SK-N-SH (cell line): Measurements from ENCODE around the gene GCNT2. TPM values are rescaled to one million over a fixed set of nuclear protein-coding genes. Genes with fewer than 3 reads are reported as not detected.

Experiments
- CTCF ChIA-PET: fragments of 300-600, 350-600 bp; formaldehyde crosslinking; extraction: SDS; loops from one replicate; lab custom pipeline; 2021; lab: Yijun Ruan, JAX
- POLR2A ChIA-PET: fragments of 350-600 bp; sonication (Branson Sonifier 250); formaldehyde crosslinking; extraction: SDS; loops from one replicate; lab custom pipeline; 2020; ENCODE audit warnings: antibody characterized with exemption, inconsistent platforms; lab: Yijun Ruan, JAX
- DNase-seq: peaks from one replicate; pipeline ENCODE4 v3.0.0; 2012
- H2AFZ ChIP-seq: fragments of 200-600 bp; sonication (generic); 2 replicates; pipeline ENCODE4 v1.8.1; 2016; ENCODE audit warnings: antibody characterized with exemption, mild to moderate bottlenecking, low read depth
- H3F3A ChIP-seq: fragments of 200-600 bp; sonication (generic); replicated peaks from 2 replicates; pipeline ENCODE3; 2016; ENCODE audit warnings: antibody characterized with exemption, mild to moderate bottlenecking; ENCODE audit not compliant: insufficient read depth
- H3K27ac ChIP-seq, 2 experiments: fragments of 200-500 bp in 1 of 2; fragments of 200-600 bp in 1 of 2; sonication (Bioruptor generic) in 1 of 2; sonication (generic), shearing (Covaris generic) in 1 of 2; 2 replicates each; pipeline versions ENCODE4 v1.5.1 to v1.6.1; 2014 to 2016; ENCODE audit warnings: low read depth in 2 of 2, inconsistent platforms in 1 of 2, low read length in 1 of 2, mild to moderate bottlenecking in 1 of 2, mixed read lengths in 1 of 2
- H3K27me3 ChIP-seq: fragments of 200-600 bp; sonication (generic), shearing (Covaris generic); 2 replicates; pipeline ENCODE4 v1.6.1; 2016; ENCODE audit warnings: mixed run types; ENCODE audit not compliant: insufficient read depth
- H3K36me3 ChIP-seq, 2 experiments: fragments of 200-500 bp in 1 of 2; fragments of 200-600 bp in 1 of 2; sonication (Bioruptor generic) in 1 of 2; sonication (generic) in 1 of 2; replicated peaks in 1 of 2; 2 replicates each; pipeline versions ENCODE3 to v1.5.1; 2014 to 2016; ENCODE audit warnings: low read length in 1 of 2, mild to moderate bottlenecking in 1 of 2; ENCODE audit not compliant: insufficient read depth in 2 of 2, control insufficient read depth in 1 of 2
- H3K4me1 ChIP-seq, 2 experiments: fragments of 200-500 bp in 1 of 2; fragments of 200-600 bp in 1 of 2; sonication (Bioruptor generic) in 1 of 2; sonication (generic), shearing (Covaris generic) in 1 of 2; 2 replicates each; pipeline versions ENCODE4 v1.5.1 to v1.6.1; 2014 to 2016; ENCODE audit warnings: low read depth in 1 of 2, low read length in 1 of 2, mixed run types in 1 of 2; ENCODE audit not compliant: insufficient read depth in 2 of 2, control insufficient read depth in 1 of 2
- H3K4me2 ChIP-seq: fragments of 200-600 bp; sonication (generic), shearing (Covaris generic); 2 replicates; pipeline ENCODE4 v1.6.1; 2017; ENCODE audit warnings: mixed run types
- H3K4me3 ChIP-seq, 2 experiments: fragments of 200-500 bp in 1 of 2; fragments of 200-600 bp in 1 of 2; sonication (Bioruptor generic) in 1 of 2; sonication (generic), shearing (Covaris generic) in 1 of 2; 2 replicates each; pipeline versions ENCODE4 v1.5.1 to v1.8.1; 2014 to 2016; ENCODE audit warnings: low read depth in 2 of 2, inconsistent platforms in 1 of 2, low read length in 1 of 2, mild to moderate bottlenecking in 1 of 2, mixed read lengths in 1 of 2, moderate library complexity in 1 of 2
- H3K79me2 ChIP-seq: fragments of 200-600 bp; sonication (generic); 2 replicates; pipeline ENCODE4 v1.8.1; 2017; ENCODE audit warnings: mild to moderate bottlenecking; ENCODE audit not compliant: insufficient read depth
- H3K9ac ChIP-seq: fragments of 200-600 bp; sonication (generic); 2 replicates; pipeline ENCODE4 v1.6.1; 2017; ENCODE audit warnings: mixed run types
- H3K9me2 ChIP-seq: fragments of 200-600 bp; sonication (generic); 2 replicates; pipeline ENCODE4 v1.6.1; 2017; ENCODE audit warnings: mixed run types
- H3K9me3 ChIP-seq: fragments of 200-600 bp; sonication (generic); 2 replicates; pipeline ENCODE4 v1.6.1; 2017; ENCODE audit warnings: mixed run types, mild to moderate bottlenecking, moderate library complexity
- H4K20me1 ChIP-seq: fragments of 200-600 bp; sonication (generic); 2 replicates; pipeline ENCODE4 v1.6.1; 2017; ENCODE audit warnings: mild to moderate bottlenecking, mixed run types; ENCODE audit not compliant: insufficient read depth
- CTCF ChIP-seq: fragments of 200-600 bp; sonication (generic); IDR thresholded peaks from 2 replicates; pipeline ENCODE4 v1.6.1; 2017; ENCODE audit warnings: antibody characterized with exemption, mild to moderate bottlenecking, moderate library complexity
- ELF1 ChIP-seq: IDR thresholded peaks from 2 replicates; pipeline ENCODE4 v1.4.0; 2012
- EP300 ChIP-seq, 2 experiments: IDR thresholded peaks; 2 replicates each; pipeline versions ENCODE4 v1.4.0 to v1.6.1; 2012; ENCODE audit warnings: borderline replicate concordance in 1 of 2, low read depth in 1 of 2, low read length in 1 of 2
- EZH2phosphoT487 ChIP-seq: fragments of 200-600 bp; sonication (generic); IDR thresholded peaks from 2 replicates; pipeline ENCODE4 v1.6.1; 2017; ENCODE audit warnings: low read depth, mixed run types, mild to moderate bottlenecking, antibody characterized with exemption, moderate library complexity, borderline replicate concordance
- GATA2 ChIP-seq: sonication (generic); formaldehyde crosslinking; IDR thresholded peaks from 2 replicates; pipeline ENCODE4 v1.5.0; 2020; ENCODE audit warnings: mild to moderate bottlenecking, missing genetic modification reagents
- IRF3 ChIP-seq: fragments of 150-350 bp; IDR thresholded peaks from 2 replicates; pipeline ENCODE4 v1.6.1; 2016; ENCODE audit warnings: mild to moderate bottlenecking, low read depth, low read length
- NRF1 ChIP-seq: IDR thresholded peaks from 2 replicates; pipeline ENCODE4 v1.6.1; 2012; ENCODE audit warnings: low read depth, mild to moderate bottlenecking, low read length
- REST ChIP-seq: IDR thresholded peaks from 2 replicates; pipeline ENCODE4 v1.6.1; 2012; ENCODE audit warnings: mild to moderate bottlenecking, low read depth, low read length, moderate library complexity
- SIN3A ChIP-seq: IDR thresholded peaks from 2 replicates; pipeline ENCODE4 v1.6.1; 2012; ENCODE audit warnings: low read depth, mild to moderate bottlenecking, low read length, moderate library complexity, borderline replicate concordance
- TCF12 ChIP-seq: IDR thresholded peaks from 2 replicates; pipeline ENCODE4 v1.4.0; 2012
- USF2 ChIP-seq: fragments of 150-350 bp; IDR thresholded peaks from 2 replicates; pipeline ENCODE4 v1.6.1; 2017; ENCODE audit warnings: antibody characterized with exemption, low read length, low read depth, borderline replicate concordance
- WGBS: methylation state at CpG from one replicate; pipeline ENCODE4 v1.1.6; 2017; ENCODE audit warnings: low lambda C conversion rate; 5-methylcytosine and 5-hydroxymethylcytosine counted together
- polyA plus RNA-seq, 3 experiments: library from polyadenylated mRNA; depleted of rRNA; stranded (reverse); fragments of >200 nt; gene quantifications; 2 replicates each; pipeline ENCODE4 v1.2.3, GENCODE V29; 2012

GCNT2 gene
- polyA plus RNA-seq, 1 of the 3 experiments (the other 2 are of a cell fraction), result 0.13 TPM

GRCh38 chr6:10565913-10566312 lies 44.8 kb downstream of the GCNT2 start:
- Histone ChIP-seq H3K9ac (no peak overlapping the region), H3K4me2 (no peak overlapping the region), H3K9me2 (no peaks in the 10 kb centered on the region), H3K27ac (no peak overlapping the region), H3K4me3 (no peak overlapping the region), H3K79me2 (no peaks in the 10 kb centered on the region), H2AFZ (no peak overlapping the region), H3K4me1 (no peaks in the 10 kb centered on the region), H3K27me3 (no peaks in the 10 kb centered on the region), H4K20me1 (no peaks in the 10 kb centered on the region), H3K9me3 (no peaks in the 10 kb centered on the region), H3F3A (no peaks in the 10 kb centered on the region), H3K36me3 (no peaks in the 10 kb centered on the region)
- POLR2A ChIA-PET, result no interaction called here
- TF ChIP-seq EP300 (IDR thresholded peaks at IDR 0.05; ENCODE audit: borderline replicate concordance in 1 of 2, low read depth in 1 of 2, low read length in 1 of 2) (no peak), EZH2phosphoT487 (no peak), TCF12 (no peak), SIN3A (no peak)
- CTCF ChIA-PET, result interaction anchor here (0.9 to 1.0 kb wide), 2 partner anchors 14 to 56 kb away, joined by 3 read pairs; no protein-coding TSS in a partner anchor
- WGBS, result 82% methylated on average over 9 of the region's 9 CpGs
- DNase-seq, result no peak

- H3K27me3 ChIP-seq, result no peaks in the 10 kb centered on the region
- H3K27ac ChIP-seq, result no peak overlapping the region
- H3F3A ChIP-seq, result no peaks in the 10 kb centered on the region
- H3K4me1 ChIP-seq, result no peaks in the 10 kb centered on the region
- H3K4me3 ChIP-seq, result no peak overlapping the region
- no peak for DNase-seq
- H3K79me2 ChIP-seq, result no peaks in the 10 kb centered on the region
- H3K9me2 ChIP-seq, result no peaks in the 10 kb centered on the region
- no peaks in the 10 kb centered on the region for H4K20me1 ChIP-seq
- 72% methylated on average over 6 of the region's 6 CpGs for WGBS
- TF ChIP-seq TCF12 (no peak), GATA2 (no peak), REST (no peak), IRF3 (no peak), USF2 (no peak), SIN3A (no peak), CTCF (no peak), NRF1 (no peak), ELF1 (no peak)
- no peak overlapping the region for H3K4me2 ChIP-seq
- H3K9me3 ChIP-seq, result no peaks in the 10 kb centered on the region
- no peak overlapping the region for H2AFZ ChIP-seq
- H3K9ac ChIP-seq, result no peak overlapping the region
- ChIA-PET POLR2A (no interaction called here), CTCF (interaction anchor here (1.4 kb wide), 1 partner anchor 12 kb away, joined by 4 read pairs; no protein-coding TSS in a partner anchor)
- no peaks in the 10 kb centered on the region for H3K36me3 ChIP-seq
Observed at GRCh38 chr6:10567256-10568026, 46.3 kb downstream of the GCNT2 start.
